Heart left ventricle (tissue), 16 donors: ENCODE results near the gene CDK8. TPM values are rescaled to one million over a fixed set of nuclear protein-coding genes. Genes with fewer than 3 reads are reported as not detected.

Experiments used
- ATAC-seq, 4 donors: fragments of 200-7000 bp; cut with Tn5 transposase; one replicate each; pipeline ENCODE4 v1.9.1; 2020 to 2022; ENCODE audit warnings: moderate library complexity in 4 of 4, mild to moderate bottlenecking in 3 of 4, moderate number of reproducible peaks in 1 of 4
- DNase-seq, 5 donors: peaks; one replicate each; pipeline ENCODE4 v3.0.0-alpha.2; 2020
- H3K27ac ChIP-seq, 12 donors: fragments of 200-600 bp; sonication (generic) in 4 of 12; one replicate each; pipeline versions ENCODE4 v1.5.0 to v1.8.0; 2016 to 2022; ENCODE audit warnings: mild to moderate bottlenecking in 2 of 12
- H3K27me3 ChIP-seq, 9 donors: fragments of 200-600 bp; sonication (generic) in 2 of 9; one replicate each; pipeline versions ENCODE4 v1.5.1 to v1.8.0; 2016 to 2022; ENCODE audit warnings: mild to moderate bottlenecking in 3 of 9
- H3K36me3 ChIP-seq, 9 donors: fragments of 200-600 bp; sonication (generic) in 2 of 9; one replicate each; pipeline versions ENCODE4 v1.5.0 to v1.8.0; 2018 to 2022; ENCODE audit warnings: mild to moderate bottlenecking in 2 of 9
- H3K4me1 ChIP-seq, 12 donors: fragments of 200-600 bp; sonication (generic) in 4 of 12; one replicate each; pipeline versions ENCODE4 v1.5.0 to v1.8.0; 2016 to 2022; ENCODE audit warnings: mild to moderate bottlenecking in 3 of 12
- H3K4me3 ChIP-seq, 12 donors: fragments of 200-600 bp; sonication (generic) in 4 of 12; one replicate each; pipeline versions ENCODE4 v1.5.0 to v1.8.0; 2017 to 2022; ENCODE audit warnings: mild to moderate bottlenecking in 9 of 12, moderate library complexity in 4 of 12
- H3K9me3 ChIP-seq, 12 donors: fragments of 200-600 bp; sonication (generic) in 4 of 12; one replicate each; pipeline versions ENCODE4 v1.5.0 to v1.8.0; 2016 to 2022; ENCODE audit warnings: mild to moderate bottlenecking in 1 of 12
- CTCF ChIP-seq, 12 donors: fragments of 200-600 bp; sonication (generic) in 4 of 12; IDR thresholded peaks; one replicate each; pipeline versions ENCODE4 v1.5.0 to v1.8.0; 2018 to 2022; ENCODE audit warnings: antibody characterized with exemption in 12 of 12, mild to moderate bottlenecking in 5 of 12
- POLR2A ChIP-seq, 2 donors: fragments of 450-650 bp; IDR thresholded peaks; one replicate each; pipeline ENCODE4 v1.6.1; 2017; ENCODE audit warnings: antibody characterized with exemption in 2 of 2, mild to moderate bottlenecking in 2 of 2, moderate library complexity in 2 of 2
- WGBS, 4 donors: extraction: QIAGEN DNeasy Blood & Tissue Kit in 2 of 4; methylation state at CpG; one replicate each; pipeline versions ENCODE4 v1.1.5 to v1.1.7; 2013 to 2018; 5-methylcytosine and 5-hydroxymethylcytosine counted together
- intact Hi-C, 10 donors: fragments of 100-400 bp; cut with DNase I; formaldehyde crosslinking; loops; one replicate each; pipeline versions ENCODE4 v1.11.1 to v1.14.2; 2022
- polyA plus RNA-seq, 2 donors: library from polyadenylated mRNA; stranded (reverse); fragments of 200-250 nt; gene quantifications; one replicate each; pipeline ENCODE4 v1.2.3, GENCODE V29; 2013
- total RNA-seq, 9 donors: library from RNA; depleted of rRNA in 2 of 9; stranded (reverse); fragments of >200 nt in 2 of 9; fragmentation: NEBNext Ultra II Directional in 3 of 9; extraction: Animal tissue kit (Norgen Biotek cat#: 25700) in 3 of 9; gene quantifications; one replicate each; pipeline versions ENCODE4 v1.1.0 to v1.2.4, GENCODE V29; 2016 to 2023
- donor health status: ischemic (EF 13 %, LVEDD 7.1; RV severe dilation, severe dysfunction).
- donor health status: healthy with polysubstance abuse.
- donor health status: DM: no; HTN: yes; CAD: no.
- donor health status: DM: no; HTN: no; CAD: no.
- donor health status: ischemic (EF 25% LVEDD 6.9; RV normal size, moderate dysfunction).
- donor health status: ischemic (EF 25% LVEDD 5.7; RV mildly dilated, moderate dysfunction).
- donor health status: healthy.
- donor health status: DM: yes; HTN: yes; CAD: no.
- donor health status: ischemic (EF 35%, LVEDD 5.7; RV mildly dilated, moderate dysfunction).
- donor health status: nonischemic (EF 11% LVEDD 7.7; RV severe dilation, severe dysfunction).
- donor health status: DM: yes; HTN: yes; CAD: no.
- donor health status: PGD.
- donor health status: ischemic (EF 29% LVEDD 5.4; RV normal size, mild dysfunction).
- donor health status: nonischemic (EF 23%, LVEDD 6.1; RV moderate dilation, normal function).

Gene CDK8
- total and polyA plus RNA-seq, 11 donors, result 5.3 to 12.4 (median 9.9) TPM

- peaks cover 0 to 41% (median 38%) of the 10 kb centered on the region in 9 donors for H3K36me3 ChIP-seq
- ATAC-seq (peak; percentile 39 to 69 (median 59)), DNase-seq (no peak)
- H3K4me3 ChIP-seq, result peak overlapping the region; percentile 70 to 99 (median 90)
- peaks cover 4 to 33% (median 20%) of the 10 kb centered on the region in 12 donors for H3K4me1 ChIP-seq
- intact Hi-C loops, result loop anchor here in 2 of 10 donors (5.0 kb wide), 2 partner anchors 34 to 36 kb away; no protein-coding TSS in a partner anchor
- no peaks in the 10 kb centered on the region for H3K27me3 ChIP-seq
- H3K9me3 ChIP-seq, result no peaks in the 10 kb centered on the region
- TF ChIP-seq CTCF (IDR thresholded peaks at IDR 0.05) (no peak), POLR2A (IDR thresholded peaks at IDR 0.05) (no peak)
- peak overlapping the region; percentile 90 to 99 (median 96) for H3K27ac ChIP-seq
- 0 to 1% (median 1%) methylated on average over 16 of the region's 16 CpGs for WGBS, 4 donors
Observed at GRCh38 chr13:26221399-26221720, 32.6 kb upstream of the CDK8 start.

- intact Hi-C loops, result loop anchor here in 3 of 10 donors (2.0 to 5.0 kb wide), 3 partner anchors 31 to 35 kb away; no protein-coding TSS in a partner anchor
- peak within 1 kb of the TSS; percentile 90 to 99 (median 96) for H3K27ac ChIP-seq
- no peaks in the 10 kb centered on the region for H3K9me3 ChIP-seq
- peaks cover 4 to 33% (median 21%) of the 10 kb centered on the region in 12 donors for H3K4me1 ChIP-seq
- 0% methylated on average over 26 to 67 of the region's 67 CpGs for WGBS, 4 donors
- no peak for TF ChIP-seq CTCF (IDR thresholded peaks at IDR 0.05)
- peak in 1 of 2 donors; percentile 39 for TF ChIP-seq POLR2A (IDR thresholded peaks at IDR 0.05)
- DNase-seq, result peak; percentile 91 to 96 (median 96)
- no peaks in the 10 kb centered on the region for H3K27me3 ChIP-seq
- peaks cover 0 to 36% (median 33%) of the 10 kb centered on the region in 9 donors for H3K36me3 ChIP-seq
- H3K4me3 ChIP-seq, result peak within 1 kb of the TSS; percentile 70 to 99 (median 90)
- ATAC-seq, result peak; percentile 98 to 99 (median 99)
Observed at GRCh38 chr13:26221721-26222519, 32.0 kb upstream of the CDK8 start, which contains the start of gene RNF6. Gene RNF6, minus strand, starts transcription at chr13:26222314. Its CDS starts 2,665 bp downstream, at chr13:26219649.

GRCh38 chr13:26222520-26223046, 31.3 kb upstream of the CDK8 start:
- H3K4me1 ChIP-seq, result peaks cover 4 to 33% (median 21%) of the 10 kb centered on the region in 12 donors
- no peak for DNase-seq
- H3K9me3 ChIP-seq, result no peaks in the 10 kb centered on the region
- WGBS, 4 donors, result 21 to 28% (median 25%) methylated on average over 16 of the region's 16 CpGs
- intact Hi-C loops, result loop anchor here in 3 of 10 donors (2.0 to 5.0 kb wide), 3 partner anchors 30 to 35 kb away; no protein-coding TSS in a partner anchor
- peak; percentile 19 to 79 (median 71) for ATAC-seq
- TF ChIP-seq POLR2A (IDR thresholded peaks at IDR 0.05) (no peak), CTCF (IDR thresholded peaks at IDR 0.05) (no peak)
- peak overlapping the region; percentile 70 to 99 (median 90) for H3K4me3 ChIP-seq
- H3K36me3 ChIP-seq, result peaks cover 0 to 29% (median 26%) of the 10 kb centered on the region in 9 donors
- no peaks in the 10 kb centered on the region for H3K27me3 ChIP-seq
- peak overlapping the region; percentile 90 to 99 (median 96) for H3K27ac ChIP-seq
